Motor neuron (in vitro differentiated cells): ENCODE measurements around the gene COMMD3. TPM values are rescaled to one million over a fixed set of nuclear protein-coding genes. Genes with fewer than 3 reads are reported as not detected.
A peak's percentile ranks its signal among the peaks of the same experiment; 100 is the strongest.

Source experiments
- ATAC-seq, 8 experiments: fragments of 200-7000 bp; cut with Tn5 transposase; replicated peaks in 6 of 8; 2 replicates each; pipeline ENCODE4 v1.8.0; 2021; ENCODE audit warnings: mild to moderate bottlenecking in 8 of 8, moderate library complexity in 8 of 8
- H3K27ac ChIP-seq, 2 donors: fragments of 250-450 bp; sonication (Bioruptor Pico); 2 replicates each; pipeline ENCODE4 v1.9.0; 2021; ENCODE audit warnings: antibody characterized with exemption in 2 of 2, mild to moderate bottlenecking in 2 of 2, moderate library complexity in 1 of 2
- H3K4me1 ChIP-seq, 2 donors: fragments of 250-450 bp; sonication (Bioruptor Pico); replicated peaks in 1 of 2; 2 replicates each; pipeline ENCODE4 v1.6.1; 2021; ENCODE audit warnings: antibody characterized with exemption in 2 of 2, mild to moderate bottlenecking in 2 of 2, moderate library complexity in 1 of 2
- H3K4me3 ChIP-seq, 5 donors: fragments of 250-450 bp; sonication (Bioruptor Pico); 2 replicates each; pipeline ENCODE4 v1.9.0; 2021; ENCODE audit warnings: antibody characterized with exemption in 5 of 5, mild to moderate bottlenecking in 5 of 5, moderate library complexity in 4 of 5
- WGBS, 10 experiments: fragments of 450-650 bp; shearing (Covaris generic); methylation state at CpG; one replicate each; pipeline ENCODE4 v1.0.0; 2022; 5-methylcytosine and 5-hydroxymethylcytosine counted together
- in situ Hi-C, 9 experiments: fragments of 400-800 bp; cut with MboI; loops; one replicate each; pipeline ENCODE4 v1.15.0; 2021; ENCODE audit warnings: low sequenced_read_pairs in 9 of 9, low pct_unique_long_range_greater_than_20kb in 2 of 9; ENCODE audit not compliant: unreplicated experiment in 9 of 9
- total RNA-seq, 8 experiments: library from RNA; unstranded; fragments of 300-600 nt; gene quantifications; 2 replicates each; pipeline versions ENCODE4 v1.2.3 to v1.2.4, GENCODE V29; 2022

COMMD3 gene
- total RNA-seq, 8 experiments from 2014 or later = 62.3 to 106 (median 79.1) TPM

DNA sequence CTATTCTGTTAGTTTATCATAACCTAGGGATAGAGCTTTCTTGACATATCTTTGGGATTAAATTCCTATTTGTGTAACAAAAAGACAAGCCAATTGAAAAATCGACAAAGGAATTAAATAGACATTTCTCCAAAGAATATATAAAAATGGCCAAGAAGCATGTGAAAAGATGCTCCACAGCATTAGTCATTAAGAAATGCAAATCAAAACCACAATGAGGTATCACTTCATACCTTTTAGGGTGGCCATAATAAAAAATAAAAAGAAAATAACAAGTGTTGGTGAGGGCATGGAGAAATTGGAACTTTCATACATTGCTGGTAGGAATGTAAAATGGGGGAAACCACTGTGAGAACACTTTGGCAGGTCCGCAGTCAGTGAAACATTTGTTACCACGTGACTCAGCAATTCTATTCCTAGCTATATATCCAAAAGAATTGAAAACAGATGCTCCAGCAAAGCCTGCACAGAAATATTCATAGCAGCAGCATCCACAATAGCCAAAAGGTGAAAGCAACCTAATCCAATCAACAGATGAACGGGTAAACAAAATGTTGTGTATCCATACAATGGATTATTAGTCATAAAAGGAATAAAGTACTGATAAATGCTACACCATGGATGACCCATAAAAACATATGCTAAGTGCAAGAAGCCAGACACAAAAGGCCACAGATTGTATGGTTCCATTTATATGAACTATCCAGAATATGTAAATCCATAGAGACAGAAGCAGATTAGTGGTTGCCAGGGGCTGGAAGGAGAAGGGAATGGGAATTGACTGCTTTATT, 49.7 kb downstream of the COMMD3 start:
- Histone ChIP-seq H3K4me3 (no peak overlapping the region), H3K4me1 (no peaks in the 10 kb centered on the region), H3K27ac (no peak overlapping the region)
- WGBS, 10 experiments = 7 to 100% (median 82%) methylated on average over 2 to 4 of the region's 4 CpGs; no CpG with 5 or more reads in 1 of the 10 experiments
- peak in 2 of 8 experiments; percentile 54 to 72 for ATAC-seq
- in situ Hi-C loops = no loop called here

DNA sequence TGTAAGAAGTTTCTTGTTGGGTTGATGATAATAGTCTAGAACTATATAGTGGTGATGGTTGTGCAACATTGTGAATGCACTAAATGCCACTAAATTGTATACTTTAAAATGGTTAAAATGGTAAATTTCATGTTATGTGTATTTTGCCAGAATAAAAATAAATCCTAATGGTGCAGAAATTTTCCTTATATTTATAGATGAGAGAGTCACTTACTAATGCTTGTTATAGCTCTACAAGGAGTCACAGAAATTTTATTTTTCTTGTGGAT, 50.2 kb downstream of the COMMD3 start:
- H3K4me3 ChIP-seq = no peak overlapping the region
- ATAC-seq = no peak
- H3K27ac ChIP-seq = no peak overlapping the region
- in situ Hi-C loops = no loop called here
- no peaks in the 10 kb centered on the region for H3K4me1 ChIP-seq

DNA sequence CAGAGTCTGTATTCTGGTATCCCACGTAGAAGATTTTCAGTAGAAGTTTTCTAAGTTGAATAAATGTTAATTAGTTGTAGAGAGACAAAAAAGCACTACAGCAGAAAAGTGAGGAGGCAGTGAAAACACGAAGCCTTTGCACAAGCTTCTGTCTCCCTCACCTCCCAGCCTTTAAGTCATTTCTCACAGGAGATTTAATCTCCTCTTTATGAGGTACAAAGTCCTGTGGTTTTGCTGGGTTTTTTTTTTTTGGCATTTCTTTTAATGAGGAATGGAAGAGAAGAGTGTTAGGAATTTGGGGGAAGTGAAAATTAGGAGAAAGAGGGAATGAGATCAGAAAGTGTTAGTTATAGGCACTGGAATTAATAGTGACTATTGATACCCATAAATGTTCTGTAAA, 50.6 kb downstream of the COMMD3 start:
- no peak overlapping the region for H3K4me3 ChIP-seq
- in situ Hi-C loops = no loop called here
- ATAC-seq = no peak
- no peak overlapping the region for H3K27ac ChIP-seq
- no peaks in the 10 kb centered on the region for H3K4me1 ChIP-seq
- WGBS, 10 experiments = 11 to 74% (median 32%) methylated on average over 1 to 2 of the region's 2 CpGs; no CpG with 5 or more reads in 2 of the 10 experiments

DNA sequence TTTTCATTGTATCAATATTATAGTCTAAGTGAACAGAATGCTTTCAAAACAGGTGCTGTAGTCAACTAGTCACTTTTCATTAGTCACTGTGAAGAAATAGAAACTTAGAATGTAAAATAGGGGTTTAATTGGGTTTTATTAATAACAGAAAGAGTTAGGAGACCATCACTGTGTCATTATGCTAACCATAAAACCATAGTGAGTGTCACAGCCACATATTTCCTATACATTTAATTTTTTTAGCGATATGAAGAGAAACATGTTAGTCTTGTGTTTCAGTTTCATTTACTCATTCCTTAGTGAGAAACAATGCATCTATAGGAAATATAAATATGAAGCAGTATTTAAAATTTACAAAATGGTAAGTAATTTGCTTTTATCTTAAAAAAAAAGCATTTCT, 51.3 kb downstream of the COMMD3 start:
- Histone ChIP-seq H3K4me1 (no peaks in the 10 kb centered on the region), H3K4me3 (no peak overlapping the region), H3K27ac (no peak overlapping the region)
- WGBS, 10 experiments = 100% methylated on average over 1 of the region's 1 CpG; no CpG with 5 or more reads in 3 of the 10 experiments
- in situ Hi-C loops = no loop called here
- ATAC-seq = no peak

DNA sequence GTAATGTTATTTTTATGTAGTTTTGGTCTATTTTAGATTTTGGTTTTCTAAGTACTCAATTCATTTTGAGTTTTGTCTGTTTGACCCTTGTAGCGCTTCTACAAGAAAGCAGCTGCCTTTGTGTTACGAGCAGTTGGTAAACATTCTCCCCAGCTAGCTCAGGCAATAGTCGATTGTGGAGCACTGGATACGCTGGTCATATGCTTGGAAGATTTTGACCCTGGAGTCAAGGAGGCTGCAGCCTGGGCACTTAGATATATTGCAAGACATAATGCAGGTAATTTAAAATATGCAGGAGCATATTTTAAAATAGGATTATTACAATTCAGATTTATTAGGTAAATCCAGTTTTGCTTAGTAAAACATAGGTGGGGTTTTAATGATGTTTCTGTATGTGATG, 52.2 kb downstream of the COMMD3 start:
- WGBS, 10 experiments = 41 to 100% (median 84%) methylated on average over 1 to 4 of the region's 4 CpGs
- Histone ChIP-seq H3K4me1 (no peaks in the 10 kb centered on the region), H3K27ac (no peak overlapping the region), H3K4me3 (no peak overlapping the region)
- peak in 1 of 8 experiments; percentile 32 for ATAC-seq
- in situ Hi-C loops = no loop called here

DNA sequence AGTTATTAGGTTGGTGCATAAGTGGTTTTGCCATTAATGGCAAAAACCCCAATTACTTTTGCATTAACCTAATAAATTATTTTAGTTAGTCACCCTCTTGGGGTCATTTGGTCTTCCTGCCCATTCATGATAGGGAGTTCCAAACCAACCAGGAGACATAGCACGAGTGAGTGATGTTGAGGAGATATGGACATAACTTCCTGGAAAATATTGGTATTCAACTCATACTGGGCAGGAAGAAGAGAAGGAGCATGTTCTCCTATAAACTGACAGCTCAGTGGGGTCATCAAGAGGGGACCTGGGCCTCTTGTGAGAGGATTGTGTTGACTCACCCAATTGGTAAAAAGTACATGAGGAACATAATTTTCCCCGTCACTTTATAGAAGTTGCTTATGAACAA, 52.8 kb downstream of the COMMD3 start:
- in situ Hi-C loops = no loop called here
- Histone ChIP-seq H3K4me3 (no peak overlapping the region), H3K4me1 (no peaks in the 10 kb centered on the region), H3K27ac (no peak overlapping the region)
- ATAC-seq = no peak
- 0 to 83% (median 48%) methylated on average over 1 to 2 of the region's 2 CpGs for WGBS, 10 experiments

DNA sequence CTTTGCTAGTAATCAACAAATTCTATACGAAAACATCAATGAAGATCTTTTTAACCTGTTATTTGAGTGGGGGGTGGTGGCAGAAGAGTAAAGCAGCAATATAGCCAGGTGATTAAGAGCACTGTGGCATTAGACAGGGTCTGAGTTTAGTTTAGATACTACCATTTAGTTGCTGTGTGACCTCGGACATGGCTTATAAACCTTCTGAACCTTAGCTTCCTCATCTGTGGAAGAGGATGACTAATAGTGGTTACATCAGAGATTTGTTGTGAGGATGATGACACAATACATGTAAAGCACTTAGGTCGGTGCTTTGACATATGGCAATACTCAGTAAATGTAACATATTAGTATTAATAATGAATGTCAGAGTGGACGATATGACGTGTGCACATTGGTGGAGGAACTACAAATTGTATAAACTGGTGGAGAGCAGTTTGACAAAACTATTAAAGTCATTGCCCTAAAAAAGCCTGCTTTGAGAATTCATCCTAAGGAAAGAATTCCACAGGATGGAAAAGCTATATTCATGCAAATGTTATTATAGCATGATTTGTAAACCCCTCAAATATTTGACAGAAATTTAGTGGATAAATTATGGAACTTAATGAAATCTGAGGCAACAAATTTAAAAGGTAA, 53.4 kb downstream of the COMMD3 start:
- WGBS, 10 experiments = 20 to 100% (median 77%) methylated on average over 1 to 5 of the region's 5 CpGs
- Histone ChIP-seq H3K4me1 (no peaks in the 10 kb centered on the region), H3K27ac (no peak overlapping the region), H3K4me3 (no peak overlapping the region)
- in situ Hi-C loops = no loop called here
- ATAC-seq = peak in 5 of 8 experiments; percentile 17 to 75 (median 25)

Other genes starting within 250 kb of the COMMD3 start
- gene EBLN1, start 98.4 kb upstream of the COMMD3 start, total RNA-seq = 1 to 10 TPM in 3 of 8 experiments, not detected in 5; 1.2 to 3.1 (median 3.1) TPM
- 10 to 100 TPM; 37.3 to 72.5 (median 49.3) TPM for gene BMI1, start 4.7 kb downstream of the COMMD3 start, total RNA-seq
- gene SPAG6, start 29.1 kb downstream of the COMMD3 start, total RNA-seq = 10 to 100 TPM in 1 of 8 experiments, 1 to 10 TPM in 3, under 1 TPM in 3, not detected in 1; 0.17 to 67.7 (median 1.8) TPM